Right lobe of liver (tissue), 4 donors: ENCODE data around the gene ACTR3C.

ENCODE experiments used
- CTCF ChIP-seq, 4 donors: fragments of 200-600 bp in 3 of 4; fragments of 450-650 bp in 1 of 4; IDR thresholded peaks; one replicate each; pipeline versions ENCODE4 v1.5.1 to v1.8.0; 2016 to 2022; ENCODE audit warnings: antibody characterized with exemption in 4 of 4, mild to moderate bottlenecking in 2 of 4
- POLR2A ChIP-seq: fragments of 450-650 bp; IDR thresholded peaks from one replicate; pipeline ENCODE4 v1.6.1; 2017; ENCODE audit warnings: antibody characterized with exemption, mild to moderate bottlenecking
- donor health status: DM: no; HTN: no; CAD: no.
- donor health status: DM: no; HTN: no; CAD: no.
- donor health status: DM: no; HTN: yes; CAD: no.

- TF ChIP-seq CTCF (IDR thresholded peaks at IDR 0.05) (no peak), POLR2A (no peak)
Measured at GRCh38 chr7:150313367-150313809, 10.0 kb downstream of the ACTR3C start.
